HFF-Myc (cell line): ENCODE measurements around the gene TUFM.

Experiments
- DNase-seq: peaks from one replicate; pipeline ENCODE4 v3.0.0-alpha.2; 2011; ENCODE audit warnings: low read depth; ENCODE audit errors: extremely low read depth
- H3K4me3 ChIP-seq: replicated peaks from 2 replicates; pipeline ENCODE4 v1.5.1; 2011; ENCODE audit warnings: low read depth, mild to moderate bottlenecking, control low read depth, low read length
- TF ChIP-seq, protein P1 (sequence below): IDR thresholded peaks from 2 replicates; pipeline ENCODE4 v1.5.1; 2012; ENCODE audit warnings: mild to moderate bottlenecking, low read depth, low read length, control low read depth; ENCODE audit errors: missing control alignments

Gene TUFM

DNA sequence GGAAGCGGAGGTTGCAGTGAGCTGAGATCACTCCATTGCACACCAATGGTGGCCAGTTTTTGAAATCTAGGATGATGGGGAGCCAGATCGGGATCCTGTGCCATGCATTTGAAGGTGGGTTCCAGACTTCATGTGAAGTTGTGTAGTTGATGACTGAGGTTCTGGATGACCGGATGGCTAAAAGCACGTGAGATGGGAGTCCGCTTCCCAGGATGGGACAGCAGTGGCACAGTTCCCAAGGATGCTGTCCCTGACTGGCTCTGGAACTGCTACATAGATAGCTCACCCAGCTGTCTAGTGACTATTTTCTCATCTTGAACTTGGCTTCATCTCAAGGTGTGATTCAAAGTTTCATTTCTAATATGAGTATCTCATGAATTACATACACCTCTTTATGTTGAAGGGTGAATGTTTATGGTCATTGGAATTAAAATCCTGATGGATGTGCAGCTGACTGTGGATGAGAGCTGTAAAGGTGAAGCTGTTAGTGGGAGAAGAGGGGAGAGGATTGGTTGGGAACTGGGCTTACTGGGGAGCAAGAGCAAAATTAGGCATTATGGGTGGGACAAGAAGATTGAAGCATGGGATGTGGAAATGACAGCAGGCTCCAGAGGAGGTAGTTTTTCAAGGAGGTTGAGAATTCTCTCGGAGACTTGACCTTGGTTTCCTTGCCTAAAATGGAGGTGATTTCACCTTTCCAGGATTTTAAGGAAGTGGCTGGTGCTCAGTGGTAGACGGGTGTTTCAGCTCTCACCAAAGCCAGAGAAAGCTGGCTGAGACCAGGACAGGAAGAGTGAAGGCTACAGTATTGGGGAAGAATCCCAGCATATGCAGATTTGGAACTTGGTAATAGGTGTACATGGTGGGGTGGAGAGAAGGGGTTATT lies 8.2 kb downstream of the TUFM start:
- no peak overlapping the region for H3K4me3 ChIP-seq
- TF ChIP-seq, protein P1, sequence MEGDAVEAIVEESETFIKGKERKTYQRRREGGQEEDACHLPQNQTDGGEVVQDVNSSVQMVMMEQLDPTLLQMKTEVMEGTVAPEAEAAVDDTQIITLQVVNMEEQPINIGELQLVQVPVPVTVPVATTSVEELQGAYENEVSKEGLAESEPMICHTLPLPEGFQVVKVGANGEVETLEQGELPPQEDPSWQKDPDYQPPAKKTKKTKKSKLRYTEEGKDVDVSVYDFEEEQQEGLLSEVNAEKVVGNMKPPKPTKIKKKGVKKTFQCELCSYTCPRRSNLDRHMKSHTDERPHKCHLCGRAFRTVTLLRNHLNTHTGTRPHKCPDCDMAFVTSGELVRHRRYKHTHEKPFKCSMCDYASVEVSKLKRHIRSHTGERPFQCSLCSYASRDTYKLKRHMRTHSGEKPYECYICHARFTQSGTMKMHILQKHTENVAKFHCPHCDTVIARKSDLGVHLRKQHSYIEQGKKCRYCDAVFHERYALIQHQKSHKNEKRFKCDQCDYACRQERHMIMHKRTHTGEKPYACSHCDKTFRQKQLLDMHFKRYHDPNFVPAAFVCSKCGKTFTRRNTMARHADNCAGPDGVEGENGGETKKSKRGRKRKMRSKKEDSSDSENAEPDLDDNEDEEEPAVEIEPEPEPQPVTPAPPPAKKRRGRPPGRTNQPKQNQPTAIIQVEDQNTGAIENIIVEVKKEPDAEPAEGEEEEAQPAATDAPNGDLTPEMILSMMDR = no peak
- DNase-seq = no peak

GRCh38 chr16:28836761-28837064 lies 9.4 kb downstream of the TUFM start:
- no peak for DNase-seq
- H3K4me3 ChIP-seq = no peak overlapping the region
- TF ChIP-seq, protein P1 = no peak

DNA sequence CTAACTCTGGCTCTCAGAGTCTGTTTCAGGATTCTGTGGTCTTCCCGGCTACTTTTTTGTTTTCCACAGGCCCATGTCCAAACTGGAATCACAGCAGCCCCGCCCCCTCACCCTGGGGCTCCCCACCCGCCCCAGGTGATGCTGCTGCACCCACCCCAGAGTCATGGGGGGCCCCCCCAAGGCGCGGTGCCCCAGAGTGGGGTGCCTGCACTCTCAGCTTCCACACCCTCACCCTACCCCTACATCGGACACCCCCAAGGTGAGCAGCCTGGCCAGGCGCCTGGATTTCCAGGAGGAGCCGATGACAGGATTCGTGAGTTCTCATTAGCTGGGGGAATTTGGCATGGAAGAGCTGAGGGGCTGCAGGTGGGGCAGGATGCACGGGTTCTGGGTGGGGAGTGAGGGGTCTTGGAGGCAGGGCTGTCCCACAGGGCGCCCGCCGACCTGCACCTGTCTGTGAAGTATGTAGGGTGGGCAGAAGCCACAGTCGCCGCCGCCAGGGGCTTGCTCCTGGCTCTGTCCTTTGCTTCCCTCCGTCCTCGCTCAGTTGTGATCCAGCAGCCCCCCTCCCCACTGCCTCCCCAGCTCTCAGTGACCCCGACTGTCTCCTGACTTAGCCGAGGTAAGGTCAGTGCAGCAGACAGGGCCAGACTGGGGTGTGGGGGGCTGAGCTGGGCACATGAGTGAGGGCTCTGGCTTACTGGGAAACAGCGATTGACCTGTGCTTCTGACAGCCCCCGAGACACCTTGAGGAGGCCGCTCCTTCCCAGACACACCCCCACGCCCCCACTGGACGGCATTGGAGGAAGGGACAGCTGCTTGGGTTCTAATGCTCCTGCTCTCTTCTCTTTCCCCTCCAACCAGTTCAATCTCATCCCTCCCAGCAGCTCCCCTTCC lies 10.0 kb downstream of the TUFM start:
- TF ChIP-seq, protein P1 = no peak
- no peak overlapping the region for H3K4me3 ChIP-seq
- no peak for DNase-seq

- H3K4me3 ChIP-seq = no peak overlapping the region
- DNase-seq = no peak
- TF ChIP-seq, protein P1 = no peak
These were observed 11.0 kb downstream of the TUFM start for GRCh38 chr16:28834873-28835863.

GRCh38 chr16:28834349-28834748 lies 11.8 kb downstream of the TUFM start:
- H3K4me3 ChIP-seq = no peak overlapping the region
- DNase-seq = no peak
- TF ChIP-seq, protein P1 = no peak

DNA sequence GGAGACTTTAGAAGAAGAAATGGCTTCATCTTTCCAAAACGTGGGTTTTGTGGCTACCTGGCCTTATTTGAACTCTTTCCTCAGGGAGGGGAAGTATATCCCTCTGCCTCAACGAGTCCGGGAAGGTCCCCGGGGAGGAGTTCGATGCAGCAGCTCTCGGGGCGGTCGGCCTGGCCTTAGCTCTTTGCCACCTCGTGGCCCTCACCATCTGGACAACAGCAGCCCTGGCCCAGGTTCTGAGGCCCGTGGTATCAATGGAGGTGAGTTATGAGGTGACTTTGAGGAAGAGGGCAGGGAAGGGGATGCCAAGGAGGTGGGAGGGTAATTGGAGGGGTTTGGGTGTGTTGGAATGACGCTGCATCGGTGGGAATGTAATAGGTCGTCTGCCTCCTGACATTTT lies 15.6 kb downstream of the TUFM start:
- TF ChIP-seq, protein P1 = no peak
- no peak overlapping the region for H3K4me3 ChIP-seq
- no peak for DNase-seq
